Measurements from ENCODE around the gene FMO2.
"Not testable (repeated sequence)": the region's sequence is repeated elsewhere in the genome, so short reads cannot be mapped to it uniquely, and the experiment has no call there.

FMO2 gene

DNA sequence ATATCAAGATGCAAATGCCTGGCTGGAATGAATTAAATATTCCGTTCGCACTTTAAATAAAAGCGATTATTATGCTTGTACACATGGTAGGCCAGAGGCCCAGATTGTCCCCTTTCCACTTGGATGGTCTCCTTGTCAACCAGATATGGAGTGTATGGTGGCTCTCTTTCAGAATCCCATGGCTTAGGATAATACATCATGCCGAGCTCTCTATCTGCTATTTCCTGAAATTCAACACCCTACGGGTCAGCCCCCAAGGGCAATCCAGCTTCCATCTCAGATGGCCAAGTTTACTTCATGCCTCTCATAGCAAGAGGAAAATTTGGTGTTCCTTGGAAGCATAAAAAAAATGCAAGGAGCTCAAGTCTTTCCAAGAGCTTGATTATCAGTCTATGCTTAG, 37.8 kb downstream of the FMO2 start:
- H3K9me2 ChIP-seq (replicated peaks; ENCODE audit: control insufficient read depth, low read length): no peaks in the 10 kb centered on the region
- H3K4me2 ChIP-seq (ENCODE audit: low read length): no peak overlapping the region
- no peak overlapping the region for H3K4me3 ChIP-seq (ENCODE audit: low read length)
- peaks cover 7% of the 10 kb centered on the region for H3K4me1 ChIP-seq (ENCODE audit: control insufficient read depth, low read length)
- H3K27ac ChIP-seq (ENCODE audit: low read depth, low read length): no peak overlapping the region
- H3K9me3 ChIP-seq (ENCODE audit: control insufficient read depth, insufficient read depth, low read length): no peaks in the 10 kb centered on the region
- H3K36me3 ChIP-seq (ENCODE audit: control insufficient read depth, low read length): no peaks in the 10 kb centered on the region
- H3K79me2 ChIP-seq (ENCODE audit: control insufficient read depth, low read length): no peaks in the 10 kb centered on the region
- no peaks in the 10 kb centered on the region for H3K27me3 ChIP-seq (ENCODE audit: control insufficient read depth, low read length)
- no peaks in the 10 kb centered on the region for H3F3A ChIP-seq (ENCODE audit: control insufficient read depth, insufficient read depth)
- no peaks in the 10 kb centered on the region for H4K20me1 ChIP-seq (ENCODE audit: control insufficient read depth, insufficient read depth, low read depth, low read length)
- TF ChIP-seq CTCF (IDR thresholded peaks at IDR 0.05; ENCODE audit: low read depth, low read length, poor library complexity, severe bottlenecking) (no peak), EZH2phosphoT487 (IDR thresholded peaks at IDR 0.05; ENCODE audit: borderline replicate concordance, low read length) (no peak)

GRCh38 chr1:171224257-171224656, 39.2 kb downstream of the FMO2 start:
- not testable (repeated sequence) for H3K27ac ChIP-seq (ENCODE audit: low read depth, low read length); H3K27me3 ChIP-seq (ENCODE audit: control insufficient read depth, low read length); H3K4me1 ChIP-seq (ENCODE audit: control insufficient read depth, low read length); H3K4me2 ChIP-seq (ENCODE audit: low read length); H3K36me3 ChIP-seq (ENCODE audit: control insufficient read depth, low read length); H3K4me3 ChIP-seq (ENCODE audit: low read length); H3K9me3 ChIP-seq (ENCODE audit: control insufficient read depth, insufficient read depth, low read length); H4K20me1 ChIP-seq (ENCODE audit: control insufficient read depth, insufficient read depth, low read depth, low read length); H3K9me2 ChIP-seq (replicated peaks; ENCODE audit: control insufficient read depth, low read length); H3K79me2 ChIP-seq (ENCODE audit: control insufficient read depth, low read length); H3F3A ChIP-seq (ENCODE audit: control insufficient read depth, insufficient read depth)

DNA sequence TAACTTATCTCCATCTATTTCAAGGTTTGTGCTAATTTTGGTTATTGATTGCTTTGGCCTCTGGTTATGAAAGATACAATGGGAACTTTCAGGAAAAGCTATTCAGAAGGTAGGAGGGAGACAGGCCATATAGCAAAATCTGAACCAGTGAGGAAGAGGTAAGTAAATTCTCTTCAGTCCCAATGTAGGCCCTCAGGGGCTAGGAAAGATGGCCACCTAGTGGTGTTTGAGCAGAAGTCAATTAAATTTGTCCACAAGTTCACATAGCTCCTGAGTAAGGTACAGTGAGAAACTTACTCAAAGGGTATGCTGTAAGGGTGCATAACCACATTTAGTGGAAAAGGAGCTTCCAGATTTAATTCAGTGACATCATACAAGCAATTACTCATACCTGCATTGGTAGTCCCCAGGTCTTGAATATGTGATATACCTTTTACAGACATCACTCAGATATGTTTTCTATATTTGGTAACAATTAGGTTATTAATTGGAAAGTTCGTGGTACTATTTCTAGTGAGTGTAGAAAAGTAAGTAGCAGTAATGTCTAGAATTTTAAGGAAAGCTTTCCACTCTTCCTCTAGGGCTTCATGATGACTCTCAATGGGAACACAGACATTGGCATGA, 41.8 kb downstream of the FMO2 start:
- Histone ChIP-seq H4K20me1 (ENCODE audit: control insufficient read depth, insufficient read depth, low read depth, low read length) (no peaks in the 10 kb centered on the region), H3K4me2 (ENCODE audit: low read length) (no peak overlapping the region), H3K27me3 (ENCODE audit: control insufficient read depth, low read length) (0 out of 2 replicates have a peak, but pooled peaks cover 3% of the 10 kb centered on the region), H3K36me3 (ENCODE audit: control insufficient read depth, low read length) (no peaks in the 10 kb centered on the region), H3K9me2 (replicated peaks; ENCODE audit: control insufficient read depth, low read length) (no peaks in the 10 kb centered on the region), H3K27ac (ENCODE audit: low read depth, low read length) (no peak overlapping the region), H3F3A (ENCODE audit: control insufficient read depth, insufficient read depth) (no peaks in the 10 kb centered on the region), H3K4me3 (ENCODE audit: low read length) (no peak overlapping the region), H3K4me1 (ENCODE audit: control insufficient read depth, low read length) (peaks cover 7% of the 10 kb centered on the region), H3K79me2 (ENCODE audit: control insufficient read depth, low read length) (no peaks in the 10 kb centered on the region), H3K9me3 (ENCODE audit: control insufficient read depth, insufficient read depth, low read length) (no peaks in the 10 kb centered on the region)
- TF ChIP-seq EZH2phosphoT487 (IDR thresholded peaks at IDR 0.05; ENCODE audit: borderline replicate concordance, low read length) (no peak), CTCF (IDR thresholded peaks at IDR 0.05; ENCODE audit: low read depth, low read length, poor library complexity, severe bottlenecking) (peak; percentile 85)

- H3K4me3 ChIP-seq (ENCODE audit: low read length): no peak overlapping the region
- no peaks in the 10 kb centered on the region for H3K9me3 ChIP-seq (ENCODE audit: control insufficient read depth, insufficient read depth, low read length)
- H3K4me2 ChIP-seq (ENCODE audit: low read length): no peak overlapping the region
- H3K27ac ChIP-seq (ENCODE audit: low read depth, low read length): no peak overlapping the region
- 0 out of 2 replicates have a peak, but pooled peaks cover 3% of the 10 kb centered on the region for H3K27me3 ChIP-seq (ENCODE audit: control insufficient read depth, low read length)
- no peaks in the 10 kb centered on the region for H3K9me2 ChIP-seq (replicated peaks; ENCODE audit: control insufficient read depth, low read length)
- no peaks in the 10 kb centered on the region for H3K79me2 ChIP-seq (ENCODE audit: control insufficient read depth, low read length)
- no peaks in the 10 kb centered on the region for H3K36me3 ChIP-seq (ENCODE audit: control insufficient read depth, low read length)
- no peaks in the 10 kb centered on the region for H3F3A ChIP-seq (ENCODE audit: control insufficient read depth, insufficient read depth)
- H4K20me1 ChIP-seq (ENCODE audit: control insufficient read depth, insufficient read depth, low read depth, low read length): no peaks in the 10 kb centered on the region
- TF ChIP-seq EZH2phosphoT487 (IDR thresholded peaks at IDR 0.05; ENCODE audit: borderline replicate concordance, low read length) (no peak), CTCF (IDR thresholded peaks at IDR 0.05; ENCODE audit: low read depth, low read length, poor library complexity, severe bottlenecking) (no peak)
- no peaks in the 10 kb centered on the region for H3K4me1 ChIP-seq (ENCODE audit: control insufficient read depth, low read length)
Measured at GRCh38 chr1:171231326-171231725, 46.2 kb downstream of the FMO2 start.
